ENCODE results near the gene NPRL2. TPM values are rescaled to one million over a fixed set of nuclear protein-coding genes. Genes with fewer than 3 reads are reported as not detected.

NPRL2 gene
- total and polyA plus RNA-seq, 2 of the 13 experiments (the other 11 are each of a cell fraction or from before 2014, with no cell fraction given): 30.6 to 51.4 TPM

DNA sequence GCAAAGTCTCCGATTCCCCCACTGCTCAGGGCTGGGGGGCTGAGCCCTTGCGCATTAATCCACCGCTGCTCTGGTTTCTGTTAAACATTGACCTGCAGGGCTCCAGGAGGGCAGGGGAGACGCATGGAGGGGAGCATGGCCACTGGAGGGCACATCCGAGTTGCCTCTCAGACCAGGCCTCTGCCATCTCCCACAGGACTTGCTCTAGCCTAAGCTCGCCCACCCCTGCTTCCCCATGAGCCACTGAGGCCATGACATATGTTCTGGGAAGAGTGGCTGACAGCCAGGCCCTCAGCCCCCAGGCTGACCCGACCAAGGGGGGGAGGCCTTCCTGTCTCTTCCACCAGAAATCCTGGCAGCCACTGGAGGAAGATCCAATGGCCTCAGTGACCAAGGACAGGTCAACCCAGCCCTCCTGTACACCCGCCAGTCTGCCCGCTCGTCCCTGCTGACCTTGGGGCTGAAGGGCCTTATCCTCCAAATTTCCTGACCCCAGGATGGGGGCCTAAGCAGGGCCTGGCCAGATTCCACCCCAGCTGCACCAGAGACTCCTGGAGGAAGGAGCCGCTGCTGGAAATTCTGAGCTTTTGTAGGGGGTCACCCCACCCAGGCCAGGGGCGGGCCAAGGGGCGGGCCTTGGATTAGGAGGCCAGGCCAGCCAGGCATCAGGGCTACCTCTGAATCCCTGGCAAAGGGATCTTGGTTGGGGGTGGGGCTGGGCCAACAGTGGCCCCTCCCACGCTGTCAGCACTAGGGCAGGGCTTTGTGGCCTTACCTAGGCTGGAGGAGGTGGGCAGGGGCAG lies 47.4 kb downstream of the NPRL2 start, which contains the start of gene HYAL1 (continued):
- 0 out of 2 replicates have a peak, but pooled peaks have one; percentile 51 for TF ChIP-seq ZNF550 (CRISPR knock-in tag; IDR thresholded peaks at IDR 0.05; ENCODE audit: borderline replicate concordance)
- TF ChIP-seq CREB1 (IDR thresholded peaks at IDR 0.05): no peak
- TF ChIP-seq CREB1 (CRISPR knock-in tag; IDR thresholded peaks at IDR 0.05): no peak
- TF ChIP-seq ZNF451 (CRISPR knock-in tag; IDR thresholded peaks at IDR 0.05): no peak
- no peak for TF ChIP-seq ESRRA (CRISPR knock-in tag; IDR thresholded peaks at IDR 0.05; ENCODE audit: low read depth)
- TF ChIP-seq ZNF720 (CRISPR knock-in tag; IDR thresholded peaks at IDR 0.05): no peak
- TF ChIP-seq POLR2A (IDR thresholded peaks at IDR 0.05; ENCODE audit: insufficient read depth in 1 of 2, low read depth in 2 of 2, low read length in 2 of 2): peak in 1 of 2 experiments; percentile 98; a peak in 2 of 4 replicates
- TF ChIP-seq, protein P1, sequence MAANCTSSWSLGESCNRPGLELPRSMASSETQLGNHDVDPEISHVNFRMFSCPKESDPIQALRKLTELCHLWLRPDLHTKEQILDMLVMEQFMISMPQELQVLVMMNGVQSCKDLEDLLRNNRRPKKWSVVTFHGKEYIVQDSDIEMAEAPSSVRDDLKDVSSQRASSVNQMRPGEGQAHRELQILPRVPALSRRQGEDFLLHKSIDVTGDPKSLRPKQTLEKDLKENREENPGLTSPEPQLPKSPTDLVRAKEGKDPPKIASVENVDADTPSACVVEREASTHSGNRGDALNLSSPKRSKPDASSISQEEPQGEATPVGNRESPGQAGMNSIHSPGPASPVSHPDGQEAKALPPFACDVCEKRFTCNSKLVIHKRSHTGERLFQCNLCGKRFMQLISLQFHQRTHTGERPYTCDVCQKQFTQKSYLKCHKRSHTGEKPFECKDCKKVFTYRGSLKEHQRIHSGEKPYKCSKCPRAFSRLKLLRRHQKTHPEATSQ (CRISPR knock-in tag; IDR thresholded peaks at IDR 0.05; ENCODE audit: borderline replicate concordance): peak; percentile 85; the same call in 1 of the 2 replicates
- 0 out of 2 replicates have a peak, but pooled peaks have one; percentile 71 for TF ChIP-seq ZMAT3 (CRISPR knock-in tag; conservative IDR thresholded peaks at IDR 0.05)
- TF ChIP-seq GATAD1 (CRISPR knock-in tag; IDR thresholded peaks at IDR 0.05): peak; percentile 47; the same call in 1 of the 2 replicates
- no peak; the same call in 1 of the 2 replicates for TF ChIP-seq ZNF83 (CRISPR knock-in tag; IDR thresholded peaks at IDR 0.05; ENCODE audit: borderline replicate concordance)
- TF ChIP-seq, protein P2, sequence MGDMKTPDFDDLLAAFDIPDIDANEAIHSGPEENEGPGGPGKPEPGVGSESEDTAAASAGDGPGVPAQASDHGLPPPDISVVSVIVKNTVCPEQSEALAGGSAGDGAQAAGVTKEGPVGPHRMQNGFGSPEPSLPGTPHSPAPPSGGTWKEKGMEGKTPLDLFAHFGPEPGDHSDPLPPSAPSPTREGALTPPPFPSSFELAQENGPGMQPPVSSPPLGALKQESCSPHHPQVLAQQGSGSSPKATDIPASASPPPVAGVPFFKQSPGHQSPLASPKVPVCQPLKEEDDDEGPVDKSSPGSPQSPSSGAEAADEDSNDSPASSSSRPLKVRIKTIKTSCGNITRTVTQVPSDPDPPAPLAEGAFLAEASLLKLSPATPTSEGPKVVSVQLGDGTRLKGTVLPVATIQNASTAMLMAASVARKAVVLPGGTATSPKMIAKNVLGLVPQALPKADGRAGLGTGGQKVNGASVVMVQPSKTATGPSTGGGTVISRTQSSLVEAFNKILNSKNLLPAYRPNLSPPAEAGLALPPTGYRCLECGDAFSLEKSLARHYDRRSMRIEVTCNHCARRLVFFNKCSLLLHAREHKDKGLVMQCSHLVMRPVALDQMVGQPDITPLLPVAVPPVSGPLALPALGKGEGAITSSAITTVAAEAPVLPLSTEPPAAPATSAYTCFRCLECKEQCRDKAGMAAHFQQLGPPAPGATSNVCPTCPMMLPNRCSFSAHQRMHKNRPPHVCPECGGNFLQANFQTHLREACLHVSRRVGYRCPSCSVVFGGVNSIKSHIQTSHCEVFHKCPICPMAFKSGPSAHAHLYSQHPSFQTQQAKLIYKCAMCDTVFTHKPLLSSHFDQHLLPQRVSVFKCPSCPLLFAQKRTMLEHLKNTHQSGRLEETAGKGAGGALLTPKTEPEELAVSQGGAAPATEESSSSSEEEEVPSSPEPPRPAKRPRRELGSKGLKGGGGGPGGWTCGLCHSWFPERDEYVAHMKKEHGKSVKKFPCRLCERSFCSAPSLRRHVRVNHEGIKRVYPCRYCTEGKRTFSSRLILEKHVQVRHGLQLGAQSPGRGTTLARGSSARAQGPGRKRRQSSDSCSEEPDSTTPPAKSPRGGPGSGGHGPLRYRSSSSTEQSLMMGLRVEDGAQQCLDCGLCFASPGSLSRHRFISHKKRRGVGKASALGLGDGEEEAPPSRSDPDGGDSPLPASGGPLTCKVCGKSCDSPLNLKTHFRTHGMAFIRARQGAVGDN (CRISPR knock-in tag; IDR thresholded peaks at IDR 0.05): peak; percentile 91
- TF ChIP-seq YEATS2 (CRISPR knock-in tag; IDR thresholded peaks at IDR 0.05; ENCODE audit: borderline replicate concordance): peak; percentile 71; the same call in 1 of the 2 replicates
- TF ChIP-seq NCOA5 (CRISPR knock-in tag; IDR thresholded peaks at IDR 0.05): no peak
- TF ChIP-seq ARID2 (CRISPR knock-in tag; IDR thresholded peaks at IDR 0.05; ENCODE audit: borderline replicate concordance): no peak
- peak; percentile 32; the same call in 1 of the 2 replicates for TF ChIP-seq ZNF792 (CRISPR knock-in tag; IDR thresholded peaks at IDR 0.05)
- TF ChIP-seq PHF21A (CRISPR knock-in tag; IDR thresholded peaks at IDR 0.05): peak; percentile 83; the same call in 1 of the 2 replicates
- peak; percentile 64; the same call in 1 of the 2 replicates for TF ChIP-seq ZFP90 (CRISPR knock-in tag; IDR thresholded peaks at IDR 0.05; ENCODE audit: borderline replicate concordance)
- TF ChIP-seq ZFY (CRISPR knock-in tag; IDR thresholded peaks at IDR 0.05): peak; percentile 92

All from HepG2 (cell line).